OCI-LY7 (cell line): ENCODE data around the gene THEM5. TPM values are rescaled to one million over a fixed set of nuclear protein-coding genes. Genes with fewer than 3 reads are reported as not detected.

Experiments used
- BruUV-seq: library from RNA; stranded (reverse); fragments of 400-500 nt; replicated peaks from 2 replicates; lab custom pipeline; 2021; lab: Mats Ljungman, UMichigan
- CTCF ChIA-PET: fragments of 300-600 bp; sonication (Branson Sonifier 250); formaldehyde crosslinking; loops from one replicate; lab custom pipeline; 2022; ENCODE audit warnings: antibody characterized with exemption; ENCODE audit not compliant: unreplicated experiment; lab: Charles Lee
- POLR2A ChIA-PET: fragments of 300-600 bp; sonication (Branson Sonifier 250); formaldehyde crosslinking; loops from one replicate; lab custom pipeline; 2022; ENCODE audit warnings: antibody characterized with exemption; lab: Charles Lee
- DNase-seq: peaks from one replicate; pipeline ENCODE4 v3.0.0-alpha.2; 2015; ENCODE audit warnings: low spot score
- H2AFZ ChIP-seq: fragments of 200-600 bp; sonication (generic), shearing (Covaris generic); 2 replicates; pipeline ENCODE4 v1.6.1; 2014; ENCODE audit warnings: mild to moderate bottlenecking, antibody characterized with exemption, low read length, moderate library complexity
- H3K27ac ChIP-seq: fragments of 200-600 bp; sonication (generic); 2 replicates; pipeline ENCODE4 v1.5.1; 2014; ENCODE audit warnings: mixed run types, low read depth, mild to moderate bottlenecking, moderate library complexity, low read length, inconsistent platforms; ENCODE audit not compliant: poor library complexity, severe bottlenecking
- H3K36me3 ChIP-seq: fragments of 200-600 bp; sonication (generic); 2 replicates; pipeline ENCODE4 v1.6.1; 2014; ENCODE audit warnings: mild to moderate bottlenecking, antibody characterized with exemption, low read length, moderate library complexity, mixed read lengths; ENCODE audit not compliant: insufficient read depth
- H3K4me1 ChIP-seq: fragments of 200-600 bp; sonication (generic); 2 replicates; pipeline ENCODE4 v1.5.1; 2014; ENCODE audit warnings: mild to moderate bottlenecking, low read length; ENCODE audit not compliant: insufficient read depth, poor library complexity, severe bottlenecking
- H3K4me2 ChIP-seq: fragments of 200-600 bp; sonication (generic); 2 replicates; pipeline ENCODE4 v1.6.1; 2014; ENCODE audit warnings: mild to moderate bottlenecking, low read length
- H3K4me3 ChIP-seq: fragments of 200-600 bp; sonication (generic); 2 replicates; pipeline ENCODE4 v1.5.1; 2014; ENCODE audit warnings: mild to moderate bottlenecking, low read depth, low read length; ENCODE audit not compliant: poor library complexity, severe bottlenecking
- H3K79me2 ChIP-seq: fragments of 200-600 bp; sonication (generic); 2 replicates; pipeline ENCODE4 v1.6.1; 2016; ENCODE audit warnings: low read depth, mild to moderate bottlenecking, low read length, moderate library complexity, mixed read lengths; ENCODE audit not compliant: insufficient read depth
- H3K9me2 ChIP-seq: fragments of 200-600 bp; sonication (generic); 2 replicates; pipeline ENCODE4 v1.6.1; 2016; ENCODE audit warnings: mild to moderate bottlenecking, low read length, mixed read lengths; ENCODE audit not compliant: insufficient read depth
- H3K9me3 ChIP-seq: fragments of 200-600 bp; sonication (generic); 2 replicates; pipeline ENCODE4 v1.6.1; 2014; ENCODE audit warnings: mild to moderate bottlenecking, mixed run types, low read length, mixed read lengths
- H4K20me1 ChIP-seq: fragments of 200-600 bp; sonication (generic); 2 replicates; pipeline ENCODE4 v1.6.1; 2014; ENCODE audit warnings: mild to moderate bottlenecking, antibody characterized with exemption, low read length, moderate library complexity, mixed read lengths; ENCODE audit not compliant: insufficient read depth
- CTCF ChIP-seq: fragments of 200-600 bp; sonication (generic); conservative IDR thresholded peaks from 2 replicates; pipeline ENCODE4 v1.5.1; 2014; ENCODE audit warnings: mild to moderate bottlenecking, antibody characterized with exemption, low read length, moderate library complexity, mixed read lengths
- EZH2phosphoT487 ChIP-seq: fragments of 200-600 bp; sonication (generic); IDR thresholded peaks from 2 replicates; pipeline ENCODE4 v1.6.1; 2018; ENCODE audit warnings: low read depth, borderline replicate concordance, mild to moderate bottlenecking, mixed run types, antibody characterized with exemption, low read length, moderate library complexity, mixed read lengths
- intact Hi-C: fragments of 100-400 bp; cut with micrococcal nuclease; formaldehyde crosslinking; loops from one replicate; pipeline ENCODE4 v1.10.0; 2022; ENCODE audit not compliant: unreplicated experiment
- total RNA-seq, 2 experiments: library from RNA; depleted of rRNA in 1 of 2; stranded (reverse); fragments of >200 nt in 1 of 2; shearing (Covaris generic) in 1 of 2; gene quantifications; 2 replicates each; pipeline ENCODE4 v1.2.3, GENCODE V29; 2014 to 2022

Gene THEM5
- total RNA-seq, 2 experiments from 2014 or later = not detected

- Histone ChIP-seq H3K9me3 (no peaks in the 10 kb centered on the region), H3K36me3 (no peaks in the 10 kb centered on the region), H3K9me2 (no peaks in the 10 kb centered on the region), H4K20me1 (no peaks in the 10 kb centered on the region), H3K4me3 (no peak overlapping the region), H3K79me2 (no peaks in the 10 kb centered on the region), H3K27ac (no peak overlapping the region), H2AFZ (peak overlapping the region; percentile 66; the same call in 1 of the 2 replicates), H3K4me2 (peak overlapping the region; percentile 56), H3K4me1 (peaks cover 20% of the 10 kb centered on the region)
- DNase-seq = peak; percentile 53
- intact Hi-C loops = no loop called here
- ChIA-PET CTCF (no interaction called here), POLR2A (no interaction called here)
- BruUV-seq = no TSS peak
- TF ChIP-seq CTCF = no peak
- no peak for TF ChIP-seq EZH2phosphoT487
Measured at GRCh38 chr1:151817353-151817730, 36.2 kb downstream of the THEM5 start.

- Histone ChIP-seq H3K4me1 (peaks cover 19% of the 10 kb centered on the region), H3K4me2 (peak overlapping the region; percentile 56), H3K79me2 (no peaks in the 10 kb centered on the region), H3K9me3 (no peaks in the 10 kb centered on the region), H3K4me3 (no peak overlapping the region), H4K20me1 (no peaks in the 10 kb centered on the region), H2AFZ (peak overlapping the region; percentile 66; the same call in 1 of the 2 replicates), H3K27ac (no peak overlapping the region), H3K36me3 (no peaks in the 10 kb centered on the region), H3K9me2 (no peaks in the 10 kb centered on the region)
- TF ChIP-seq EZH2phosphoT487 (no peak), CTCF (no peak)
- ChIA-PET POLR2A (interaction anchor here (0.7 kb wide), 1 partner anchor 53 kb away, joined by 3 read pairs; the partner anchor contains the start of gene MRPL9), CTCF (no interaction called here)
- BruUV-seq = no TSS peak
- intact Hi-C loops = no loop called here
- DNase-seq = no peak
Measured at GRCh38 chr1:151816548-151817352, 36.8 kb downstream of the THEM5 start.

- Histone ChIP-seq H3K27ac (no peak overlapping the region), H2AFZ (no peak overlapping the region), H3K4me1 (peaks cover 14% of the 10 kb centered on the region), H3K4me2 (no peak overlapping the region), H4K20me1 (no peaks in the 10 kb centered on the region), H3K9me2 (no peaks in the 10 kb centered on the region), H3K79me2 (no peaks in the 10 kb centered on the region), H3K4me3 (no peak overlapping the region), H3K9me3 (no peaks in the 10 kb centered on the region), H3K36me3 (no peaks in the 10 kb centered on the region)
- ChIA-PET POLR2A (interaction anchor here (0.7 kb wide), 1 partner anchor 52 kb away, joined by 3 read pairs; the partner anchor contains the start of gene MRPL9), CTCF (no interaction called here)
- intact Hi-C loops = no loop called here
- BruUV-seq = no TSS peak
- DNase-seq = no peak
- TF ChIP-seq CTCF = no peak
- no peak for TF ChIP-seq EZH2phosphoT487
Measured at GRCh38 chr1:151815716-151816327, 37.7 kb downstream of the THEM5 start.
